Skeletal muscle satellite cell (primary cell): ENCODE data around the gene OR5D18. TPM values are rescaled to one million over a fixed set of nuclear protein-coding genes. Genes with fewer than 3 reads are reported as not detected.
"Not testable (repeated sequence)": the region's sequence is repeated elsewhere in the genome, so short reads cannot be mapped to it uniquely, and the experiment has no call there.

Experiments used
- H3K27me3 ChIP-seq: 2 replicates; pipeline ENCODE4 v1.7.0; 2013; ENCODE audit warnings: low read length; ENCODE audit not compliant: control insufficient read depth, insufficient read depth
- H3K36me3 ChIP-seq: 2 replicates; pipeline ENCODE4 v1.7.0; 2013; ENCODE audit warnings: mild to moderate bottlenecking, control low read depth, low read length; ENCODE audit not compliant: insufficient read depth
- H3K4me1 ChIP-seq: 2 replicates; pipeline ENCODE4 v1.7.0; 2013; ENCODE audit warnings: low read length; ENCODE audit not compliant: control insufficient read depth, insufficient read depth
- H3K4me2 ChIP-seq: 2 replicates; pipeline ENCODE4 v1.7.0; 2013; ENCODE audit warnings: mild to moderate bottlenecking, low read length
- H3K4me3 ChIP-seq: 2 replicates; pipeline ENCODE4 v1.7.0; 2013; ENCODE audit warnings: low read length
- H3K9ac ChIP-seq: 2 replicates; pipeline ENCODE4 v1.7.0; 2013; ENCODE audit warnings: mild to moderate bottlenecking, low read depth, low read length, moderate library complexity
- H3K9me3 ChIP-seq: replicated peaks from 2 replicates; pipeline ENCODE4 v1.7.0; 2013; ENCODE audit warnings: mild to moderate bottlenecking, control low read depth, low read length
- small RNA-seq: library from RNA; depleted of rRNA; stranded (forward); fragments of <200 nt; gene quantifications from one replicate; pipeline ENCODE3, GENCODE V24; 2012

Gene OR5D18

GRCh38 chr11:55854704-55855103 is 35.3 kb downstream of the OR5D18 start:
- H3K36me3 ChIP-seq: no peaks in the 10 kb centered on the region
- H3K4me2 ChIP-seq: no peak overlapping the region
- no peak overlapping the region for H3K9ac ChIP-seq
- no peak overlapping the region for H3K4me3 ChIP-seq
- peaks cover 9% of the 10 kb centered on the region for H3K9me3 ChIP-seq
- no peaks in the 10 kb centered on the region for H3K27me3 ChIP-seq
- no peaks in the 10 kb centered on the region for H3K4me1 ChIP-seq

GRCh38 chr11:55867354-55867753 is 47.9 kb downstream of the OR5D18 start:
- H3K9ac ChIP-seq, H3K4me2 ChIP-seq, H3K27me3 ChIP-seq, H3K9me3 ChIP-seq, H3K4me1 ChIP-seq, H3K4me3 ChIP-seq, H3K36me3 ChIP-seq: not testable (repeated sequence)

Small RNA genes within 50 kb of the gene (small RNA-seq; reads per million reads assigned to genes)
- not detected for gene AC036111.3
